ENCODE data around the gene SKA1. TPM values are rescaled to one million over a fixed set of nuclear protein-coding genes. Genes with fewer than 3 reads are reported as not detected.

The SKA1 gene
- total RNA-seq, 4 donors from 2014 or later = not detected

DNA sequence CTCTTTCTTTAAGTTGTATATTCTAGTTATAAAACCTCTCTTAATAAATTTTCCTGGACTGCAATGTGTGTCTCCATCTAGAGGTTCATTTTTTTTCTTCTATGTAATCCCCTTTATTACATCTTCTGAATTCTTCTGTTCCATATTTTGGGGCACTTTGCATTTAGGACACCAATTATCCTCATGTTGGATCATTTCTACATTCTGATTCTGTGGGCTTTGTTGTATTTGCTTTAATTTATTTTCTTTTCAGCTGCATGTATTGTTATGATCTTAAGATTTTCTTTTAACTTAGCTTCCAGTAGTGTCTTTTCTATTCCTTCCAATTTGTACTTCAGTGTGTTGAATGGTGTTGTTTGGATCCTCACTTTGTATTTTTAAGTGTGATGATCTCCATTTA is 5.2 kb upstream of the SKA1 start:
- H3K4me1 ChIP-seq = peaks cover 0 to 9% (median 6%) of the 10 kb centered on the region in 4 donors
- intact Hi-C loops (cut with DNase I) = loop anchor here (5.0 kb wide), 1 partner anchor 77 kb away; no protein-coding TSS in a partner anchor
- H3K27ac ChIP-seq (replicated peaks in 1 of 4) = no peak overlapping the region
- TF ChIP-seq EP300 (IDR thresholded peaks at IDR 0.05) (no peak), POLR2AphosphoS5 (IDR thresholded peaks at IDR 0.05) (no peak), POLR2A (IDR thresholded peaks at IDR 0.05; ENCODE audit: low read depth) (no peak)
- TF ChIP-seq, protein P1, sequence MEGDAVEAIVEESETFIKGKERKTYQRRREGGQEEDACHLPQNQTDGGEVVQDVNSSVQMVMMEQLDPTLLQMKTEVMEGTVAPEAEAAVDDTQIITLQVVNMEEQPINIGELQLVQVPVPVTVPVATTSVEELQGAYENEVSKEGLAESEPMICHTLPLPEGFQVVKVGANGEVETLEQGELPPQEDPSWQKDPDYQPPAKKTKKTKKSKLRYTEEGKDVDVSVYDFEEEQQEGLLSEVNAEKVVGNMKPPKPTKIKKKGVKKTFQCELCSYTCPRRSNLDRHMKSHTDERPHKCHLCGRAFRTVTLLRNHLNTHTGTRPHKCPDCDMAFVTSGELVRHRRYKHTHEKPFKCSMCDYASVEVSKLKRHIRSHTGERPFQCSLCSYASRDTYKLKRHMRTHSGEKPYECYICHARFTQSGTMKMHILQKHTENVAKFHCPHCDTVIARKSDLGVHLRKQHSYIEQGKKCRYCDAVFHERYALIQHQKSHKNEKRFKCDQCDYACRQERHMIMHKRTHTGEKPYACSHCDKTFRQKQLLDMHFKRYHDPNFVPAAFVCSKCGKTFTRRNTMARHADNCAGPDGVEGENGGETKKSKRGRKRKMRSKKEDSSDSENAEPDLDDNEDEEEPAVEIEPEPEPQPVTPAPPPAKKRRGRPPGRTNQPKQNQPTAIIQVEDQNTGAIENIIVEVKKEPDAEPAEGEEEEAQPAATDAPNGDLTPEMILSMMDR (IDR thresholded peaks at IDR 0.05) = no peak
- no peak overlapping the region for H3K4me3 ChIP-seq
- no peaks in the 10 kb centered on the region for H3K36me3 ChIP-seq
- H3K27me3 ChIP-seq = no peaks in the 10 kb centered on the region
- DNase-seq (ENCODE audit: extremely low spot score) = no peak
- peaks cover 0 to 26% (median 14%) of the 10 kb centered on the region in 4 donors for H3K9me3 ChIP-seq

DNA sequence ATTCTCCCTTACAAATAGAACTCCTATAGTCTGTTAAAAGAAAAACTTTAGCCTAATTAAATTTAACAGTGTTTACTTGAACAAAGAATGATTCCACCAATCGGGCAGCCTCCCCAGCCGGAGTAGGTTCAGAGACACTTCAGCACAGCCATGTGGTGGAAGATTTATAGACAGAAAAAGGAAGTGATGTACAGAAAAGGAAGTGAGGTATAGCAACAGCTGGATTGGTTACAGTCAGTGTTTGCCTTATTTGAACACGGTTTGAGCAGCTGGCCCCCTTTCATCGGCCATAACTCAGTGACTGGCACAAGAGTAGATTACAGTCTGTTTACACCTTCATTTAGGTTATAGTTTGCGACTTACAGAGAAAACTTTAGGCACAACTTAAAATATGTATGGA is 2.1 kb upstream of the SKA1 start:
- no peak for TF ChIP-seq POLR2AphosphoS5 (IDR thresholded peaks at IDR 0.05)
- TF ChIP-seq, protein P1 (IDR thresholded peaks at IDR 0.05) = no peak
- no peak for TF ChIP-seq EP300 (IDR thresholded peaks at IDR 0.05)
- no peak for TF ChIP-seq POLR2A (IDR thresholded peaks at IDR 0.05; ENCODE audit: low read depth)
- Histone ChIP-seq H3K36me3 (no peaks in the 10 kb centered on the region), H3K4me1 (peaks cover 9 to 16% (median 12%) of the 10 kb centered on the region in 4 donors), H3K9me3 (peaks cover 0 to 26% (median 14%) of the 10 kb centered on the region in 4 donors), H3K27me3 (no peaks in the 10 kb centered on the region), H3K27ac (replicated peaks in 1 of 4) (no peak overlapping the region), H3K4me3 (no peak overlapping the region)
- WGBS = 84% methylated on average over 5 of the region's 5 CpGs
- DNase-seq (ENCODE audit: extremely low spot score) = no peak
- intact Hi-C loops (cut with DNase I) = loop anchor here (5.0 kb wide), 1 partner anchor 80 kb away; no protein-coding TSS in a partner anchor

DNA sequence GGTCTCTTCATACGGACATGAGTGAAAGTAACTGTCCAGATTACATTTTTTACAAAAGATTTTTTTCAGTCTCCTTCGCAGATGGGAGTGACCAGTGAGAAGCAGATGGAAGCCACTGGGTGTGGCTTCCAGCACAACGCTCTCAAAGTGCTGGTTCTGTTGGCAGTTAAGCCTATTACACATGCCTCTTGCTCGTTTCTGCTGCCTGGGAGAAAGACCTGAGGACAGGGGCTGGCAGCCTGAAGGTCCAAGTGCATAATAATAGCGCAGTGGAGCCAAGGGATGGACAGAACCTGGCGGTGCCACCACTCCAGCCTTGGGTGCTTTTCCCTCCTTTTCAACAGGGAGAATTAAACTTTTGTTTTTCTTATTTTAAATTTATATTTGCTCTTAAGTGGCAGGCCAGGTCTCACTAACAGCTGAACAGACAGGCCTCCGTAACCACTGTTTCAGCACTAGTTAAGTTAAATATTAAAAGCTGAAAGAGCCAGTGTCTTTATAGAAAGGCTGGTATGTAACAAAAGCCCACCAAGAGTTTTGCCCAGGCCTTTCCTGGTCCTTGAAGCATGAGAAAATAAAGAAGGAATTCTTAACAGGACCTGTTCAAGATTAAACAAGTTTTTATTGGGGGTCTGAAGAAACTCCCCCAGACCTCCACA is 1.2 kb upstream of the SKA1 start:
- Histone ChIP-seq H3K27ac (replicated peaks in 1 of 4) (no peak overlapping the region), H3K36me3 (no peaks in the 10 kb centered on the region), H3K9me3 (peaks cover 0 to 24% (median 14%) of the 10 kb centered on the region in 4 donors), H3K4me1 (peaks cover 9 to 16% (median 12%) of the 10 kb centered on the region in 4 donors), H3K4me3 (no peak overlapping the region), H3K27me3 (no peaks in the 10 kb centered on the region)
- intact Hi-C loops (cut with DNase I) = loop anchor here (5.0 kb wide), 1 partner anchor 81 kb away; no protein-coding TSS in a partner anchor
- no peak for TF ChIP-seq EP300 (IDR thresholded peaks at IDR 0.05)
- no peak for TF ChIP-seq POLR2A (IDR thresholded peaks at IDR 0.05; ENCODE audit: low read depth)
- TF ChIP-seq, protein P1 (IDR thresholded peaks at IDR 0.05) = no peak
- no peak for TF ChIP-seq POLR2AphosphoS5 (IDR thresholded peaks at IDR 0.05)
- 88% methylated on average over 7 of the region's 7 CpGs for WGBS
- no peak for DNase-seq (ENCODE audit: extremely low spot score)

DNA sequence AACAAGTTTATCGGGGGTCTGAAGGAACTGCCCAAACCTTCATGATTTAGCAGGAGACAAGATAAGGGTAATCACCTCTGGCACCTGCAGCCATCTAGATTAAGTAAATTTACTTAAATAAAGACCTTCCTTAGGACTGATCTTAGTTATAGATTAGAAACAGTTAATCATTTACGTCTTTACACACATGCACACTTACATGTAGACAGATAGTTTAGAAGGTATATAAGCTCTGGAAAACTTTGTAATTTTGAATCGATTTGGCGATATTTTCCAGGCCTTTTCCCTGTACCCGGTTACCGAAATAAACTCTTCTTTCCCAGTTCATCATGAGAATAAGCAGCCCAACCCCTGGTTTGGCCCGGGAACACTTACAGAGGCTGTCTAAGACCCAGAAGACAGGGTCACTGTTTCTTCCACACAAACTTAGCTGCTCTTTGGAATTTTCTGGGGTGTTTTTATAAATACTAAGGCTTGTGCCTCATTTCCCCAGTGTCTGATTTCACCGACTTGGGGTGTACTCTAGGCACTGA is 560 bp upstream of the SKA1 start:
- no peak for DNase-seq (ENCODE audit: extremely low spot score)
- Histone ChIP-seq H3K27ac (replicated peaks in 1 of 4) (peak overlapping the region; percentile 58 to 79 (median 70)), H3K4me3 (peak overlapping the region; percentile 52 to 63 (median 56)), H3K27me3 (no peaks in the 10 kb centered on the region), H3K9me3 (peaks cover 0 to 18% (median 11%) of the 10 kb centered on the region in 4 donors), H3K36me3 (no peaks in the 10 kb centered on the region), H3K4me1 (peaks cover 9 to 16% (median 12%) of the 10 kb centered on the region in 4 donors)
- TF ChIP-seq POLR2A (IDR thresholded peaks at IDR 0.05; ENCODE audit: low read depth) (no peak), EP300 (IDR thresholded peaks at IDR 0.05) (no peak), POLR2AphosphoS5 (IDR thresholded peaks at IDR 0.05) (no peak)
- TF ChIP-seq, protein P1 (IDR thresholded peaks at IDR 0.05) = no peak
- 76% methylated on average over 8 of the region's 8 CpGs for WGBS
- intact Hi-C loops (cut with DNase I) = loop anchor here (5.0 kb wide), 1 partner anchor 82 kb away; no protein-coding TSS in a partner anchor

All from esophagus muscularis mucosa (tissue), 4 donors.